ENCODE measurements around the gene TGFBR2.

DNA sequence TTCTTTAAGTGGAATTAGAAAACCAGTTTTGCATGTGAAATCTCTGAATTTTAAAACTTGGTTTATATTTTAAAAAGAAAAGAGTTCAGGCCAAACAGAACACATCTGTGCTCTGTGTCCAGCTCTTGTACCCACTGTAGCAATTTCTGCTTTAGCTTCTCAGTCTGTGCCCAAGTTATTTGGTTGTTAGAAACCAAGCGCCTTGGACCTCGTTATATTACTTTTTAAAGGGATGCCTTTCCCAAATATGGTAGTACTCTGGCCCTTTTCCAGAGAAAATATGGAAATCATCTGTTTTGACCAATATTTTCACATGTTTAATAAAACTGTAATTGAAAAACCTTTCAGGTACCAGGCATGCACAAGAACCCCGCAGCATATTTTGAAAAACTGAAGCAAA is 27.3 kb downstream of the TGFBR2 start:
- TF ChIP-seq GATA2 (CRISPR knock-in tag; IDR thresholded peaks at IDR 0.05) (no peak), EP300 (IDR thresholded peaks at IDR 0.05; ENCODE audit: borderline replicate concordance in 1 of 2, low read depth in 1 of 2, low read length in 1 of 2) (no peak), GABPA (IDR thresholded peaks at IDR 0.05; ENCODE audit: low read depth) (no peak), FOSL2 (IDR thresholded peaks at IDR 0.05; ENCODE audit: borderline replicate concordance, low read depth) (no peak), YY1 (IDR thresholded peaks at IDR 0.05; ENCODE audit: low read depth) (no peak), POLR2AphosphoS5 (IDR thresholded peaks at IDR 0.05; ENCODE audit: low read depth, low read length) (no peak), TCF12 (IDR thresholded peaks at IDR 0.05) (no peak), EZH2phosphoT487 (IDR thresholded peaks at IDR 0.05; ENCODE audit: borderline replicate concordance, low read depth) (no peak), RFX5 (IDR thresholded peaks at IDR 0.05; ENCODE audit: low read length) (no peak), RAD21 (IDR thresholded peaks at IDR 0.05; ENCODE audit: low read length) (no peak)
- TF ChIP-seq, protein P1, sequence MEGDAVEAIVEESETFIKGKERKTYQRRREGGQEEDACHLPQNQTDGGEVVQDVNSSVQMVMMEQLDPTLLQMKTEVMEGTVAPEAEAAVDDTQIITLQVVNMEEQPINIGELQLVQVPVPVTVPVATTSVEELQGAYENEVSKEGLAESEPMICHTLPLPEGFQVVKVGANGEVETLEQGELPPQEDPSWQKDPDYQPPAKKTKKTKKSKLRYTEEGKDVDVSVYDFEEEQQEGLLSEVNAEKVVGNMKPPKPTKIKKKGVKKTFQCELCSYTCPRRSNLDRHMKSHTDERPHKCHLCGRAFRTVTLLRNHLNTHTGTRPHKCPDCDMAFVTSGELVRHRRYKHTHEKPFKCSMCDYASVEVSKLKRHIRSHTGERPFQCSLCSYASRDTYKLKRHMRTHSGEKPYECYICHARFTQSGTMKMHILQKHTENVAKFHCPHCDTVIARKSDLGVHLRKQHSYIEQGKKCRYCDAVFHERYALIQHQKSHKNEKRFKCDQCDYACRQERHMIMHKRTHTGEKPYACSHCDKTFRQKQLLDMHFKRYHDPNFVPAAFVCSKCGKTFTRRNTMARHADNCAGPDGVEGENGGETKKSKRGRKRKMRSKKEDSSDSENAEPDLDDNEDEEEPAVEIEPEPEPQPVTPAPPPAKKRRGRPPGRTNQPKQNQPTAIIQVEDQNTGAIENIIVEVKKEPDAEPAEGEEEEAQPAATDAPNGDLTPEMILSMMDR (IDR thresholded peaks at IDR 0.05), result no peak
- TF ChIP-seq, protein P2, sequence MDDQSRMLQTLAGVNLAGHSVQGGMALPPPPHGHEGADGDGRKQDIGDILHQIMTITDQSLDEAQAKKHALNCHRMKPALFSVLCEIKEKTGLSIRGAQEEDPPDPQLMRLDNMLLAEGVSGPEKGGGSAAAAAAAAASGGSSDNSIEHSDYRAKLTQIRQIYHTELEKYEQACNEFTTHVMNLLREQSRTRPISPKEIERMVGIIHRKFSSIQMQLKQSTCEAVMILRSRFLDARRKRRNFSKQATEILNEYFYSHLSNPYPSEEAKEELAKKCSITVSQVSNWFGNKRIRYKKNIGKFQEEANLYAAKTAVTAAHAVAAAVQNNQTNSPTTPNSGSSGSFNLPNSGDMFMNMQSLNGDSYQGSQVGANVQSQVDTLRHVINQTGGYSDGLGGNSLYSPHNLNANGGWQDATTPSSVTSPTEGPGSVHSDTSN (IDR thresholded peaks at IDR 0.05), result no peak
- TF ChIP-seq, protein P3, sequence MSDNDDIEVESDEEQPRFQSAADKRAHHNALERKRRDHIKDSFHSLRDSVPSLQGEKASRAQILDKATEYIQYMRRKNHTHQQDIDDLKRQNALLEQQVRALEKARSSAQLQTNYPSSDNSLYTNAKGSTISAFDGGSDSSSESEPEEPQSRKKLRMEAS (IDR thresholded peaks at IDR 0.05; ENCODE audit: low read depth), result no peak
